Measurements from ENCODE around the gene NACAD.

The NACAD gene

DNA sequence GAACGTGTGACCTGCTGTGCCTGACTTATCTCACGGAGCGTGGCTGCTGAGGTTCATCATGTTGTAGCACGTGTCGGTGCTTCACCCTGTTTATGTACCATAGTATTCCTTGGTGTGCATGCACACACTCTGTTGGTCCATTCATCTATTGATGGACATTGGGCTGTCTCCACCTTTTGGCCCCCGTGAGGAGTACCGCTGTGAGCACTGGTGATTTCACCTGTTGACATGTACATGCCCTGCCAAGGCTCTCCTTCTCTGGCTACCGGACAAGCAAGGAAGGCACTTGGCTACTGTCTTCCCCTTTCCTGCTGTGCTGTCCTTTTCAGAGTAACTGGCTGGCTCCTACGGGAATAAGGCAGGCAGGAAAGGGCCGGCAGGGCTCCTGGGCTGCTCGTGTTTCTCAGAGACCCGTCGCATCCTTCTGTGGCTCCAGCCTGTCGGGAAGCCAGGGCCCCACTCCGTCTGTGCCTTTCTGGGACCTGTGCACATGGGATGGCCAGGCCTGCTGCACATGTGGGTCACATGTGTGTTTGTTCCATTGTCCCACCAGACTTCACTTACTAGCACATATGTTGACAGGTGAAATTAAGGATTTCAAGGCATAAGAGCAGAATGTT is 40.5 kb upstream of the NACAD start:
- no peaks in the 10 kb centered on the region for H3K27me3 ChIP-seq (ENCODE audit: control insufficient read depth, insufficient read depth, low read length, poor library complexity, severe bottlenecking)
- H3K36me3 ChIP-seq (ENCODE audit: control insufficient read depth, insufficient read depth, low read length) = no peaks in the 10 kb centered on the region
- peaks cover 3% of the 10 kb centered on the region for H3K4me1 ChIP-seq (ENCODE audit: control insufficient read depth, insufficient read depth, low read length)
- no peak overlapping the region for H3K27ac ChIP-seq (ENCODE audit: insufficient read depth, low read depth, low read length, poor library complexity, severe bottlenecking)
- WGBS, 2 experiments = 81% methylated on average over 15 of the region's 15 CpGs
- H3K9me3 ChIP-seq (ENCODE audit: control insufficient read depth, low read length) = no peaks in the 10 kb centered on the region
- no peak overlapping the region for H3K4me3 ChIP-seq (ENCODE audit: insufficient read depth, low read depth, low read length)

DNA sequence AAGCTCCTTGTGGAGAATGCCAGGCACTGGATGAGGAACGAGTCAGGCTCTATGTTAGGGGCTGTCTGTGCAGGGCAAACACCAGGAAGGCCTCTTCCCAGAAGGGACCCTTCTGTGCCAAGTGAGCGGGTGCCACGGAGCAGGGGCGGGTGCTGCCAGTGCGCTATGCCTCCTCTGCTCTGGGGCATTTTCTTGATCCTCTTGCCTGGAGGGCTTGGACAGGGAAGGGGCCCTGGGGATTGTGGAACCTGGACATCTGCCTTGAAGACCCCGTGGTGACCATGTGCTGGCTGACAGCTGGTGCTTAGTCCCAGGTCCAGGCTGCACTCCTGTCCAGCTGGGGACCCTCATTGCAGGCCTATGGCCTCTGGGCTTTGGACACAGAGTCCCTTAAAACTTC is 38.2 kb upstream of the NACAD start:
- Histone ChIP-seq H3K27ac (ENCODE audit: insufficient read depth, low read depth, low read length, poor library complexity, severe bottlenecking) (no peak overlapping the region), H3K9me3 (ENCODE audit: control insufficient read depth, low read length) (no peaks in the 10 kb centered on the region), H3K4me3 (ENCODE audit: insufficient read depth, low read depth, low read length) (no peak overlapping the region), H3K27me3 (ENCODE audit: control insufficient read depth, insufficient read depth, low read length, poor library complexity, severe bottlenecking) (no peaks in the 10 kb centered on the region), H3K36me3 (ENCODE audit: control insufficient read depth, insufficient read depth, low read length) (no peaks in the 10 kb centered on the region), H3K4me1 (ENCODE audit: control insufficient read depth, insufficient read depth, low read length) (peaks cover 8% of the 10 kb centered on the region)
- WGBS, 2 experiments = 86 to 87% methylated on average over 6 of the region's 6 CpGs

DNA sequence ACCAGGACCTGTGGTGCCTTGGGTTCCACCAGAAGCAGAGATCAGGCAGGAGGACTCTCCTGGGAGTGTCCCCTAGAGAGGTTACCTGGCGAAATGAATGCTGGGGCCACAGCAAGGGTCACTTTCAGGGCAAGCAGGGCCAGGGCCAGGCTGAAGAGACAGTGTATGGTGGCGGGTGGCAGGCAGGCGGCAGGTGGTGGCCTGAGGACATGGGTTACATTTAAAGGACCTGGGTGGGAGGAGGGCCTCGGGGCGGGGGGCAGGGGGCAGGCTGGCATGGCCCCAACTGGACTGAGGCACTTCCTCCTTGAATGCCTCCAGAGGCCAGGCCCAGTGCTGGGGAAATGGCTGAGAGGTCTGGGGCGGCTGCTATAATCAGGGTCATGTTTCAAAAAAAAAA is 37.4 kb upstream of the NACAD start:
- Histone ChIP-seq H3K27me3 (ENCODE audit: control insufficient read depth, insufficient read depth, low read length, poor library complexity, severe bottlenecking) (no peaks in the 10 kb centered on the region), H3K9me3 (ENCODE audit: control insufficient read depth, low read length) (no peaks in the 10 kb centered on the region), H3K36me3 (ENCODE audit: control insufficient read depth, insufficient read depth, low read length) (no peaks in the 10 kb centered on the region), H3K4me1 (ENCODE audit: control insufficient read depth, insufficient read depth, low read length) (peaks cover 8% of the 10 kb centered on the region), H3K27ac (ENCODE audit: insufficient read depth, low read depth, low read length, poor library complexity, severe bottlenecking) (no peak overlapping the region), H3K4me3 (ENCODE audit: insufficient read depth, low read depth, low read length) (no peak overlapping the region)
- WGBS, 2 experiments = 94 to 95% methylated on average over 6 of the region's 6 CpGs

DNA sequence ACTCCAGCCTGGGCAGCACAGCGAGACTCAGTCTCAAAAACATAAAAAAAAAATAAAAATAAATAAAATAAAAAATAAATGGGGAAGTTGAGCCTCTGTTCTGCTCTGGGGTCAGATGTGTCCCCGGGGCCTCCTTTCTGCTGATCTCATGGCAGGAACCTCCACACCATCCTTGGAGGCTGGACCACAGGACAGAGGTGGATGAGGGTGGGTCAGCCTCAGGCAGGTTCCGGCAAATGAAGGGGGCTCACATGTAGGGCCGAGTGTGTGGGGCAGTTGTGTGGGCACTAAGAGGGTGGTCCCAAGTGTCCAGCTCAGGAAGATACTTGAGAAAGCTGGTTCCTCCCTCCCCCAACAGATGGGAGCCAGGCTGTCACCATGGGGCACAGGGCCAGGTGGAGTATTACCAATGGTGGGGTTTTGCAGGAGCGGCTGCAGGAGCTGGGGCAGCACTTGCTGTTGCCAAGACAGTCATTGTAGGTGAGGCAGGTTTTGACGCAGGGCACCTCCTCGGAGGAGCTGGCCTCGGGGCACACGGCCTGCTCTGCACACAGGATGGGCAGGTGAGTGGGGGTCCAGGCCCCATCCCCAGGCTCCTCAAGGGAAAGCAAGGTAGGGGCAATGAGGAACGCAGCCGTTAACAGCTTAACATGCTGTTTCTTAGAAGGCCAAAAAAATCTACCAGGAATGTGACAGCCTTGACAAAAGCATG is 36.6 kb upstream of the NACAD start:
- WGBS, 2 experiments = 93 to 95% methylated on average over 10 to 11 of the region's 11 CpGs
- no peaks in the 10 kb centered on the region for H3K27me3 ChIP-seq (ENCODE audit: control insufficient read depth, insufficient read depth, low read length, poor library complexity, severe bottlenecking)
- H3K36me3 ChIP-seq (ENCODE audit: control insufficient read depth, insufficient read depth, low read length) = no peaks in the 10 kb centered on the region
- peaks cover 8% of the 10 kb centered on the region for H3K4me1 ChIP-seq (ENCODE audit: control insufficient read depth, insufficient read depth, low read length)
- H3K27ac ChIP-seq (ENCODE audit: insufficient read depth, low read depth, low read length, poor library complexity, severe bottlenecking) = no peak overlapping the region
- no peaks in the 10 kb centered on the region for H3K9me3 ChIP-seq (ENCODE audit: control insufficient read depth, low read length)
- no peak overlapping the region for H3K4me3 ChIP-seq (ENCODE audit: insufficient read depth, low read depth, low read length)

DNA sequence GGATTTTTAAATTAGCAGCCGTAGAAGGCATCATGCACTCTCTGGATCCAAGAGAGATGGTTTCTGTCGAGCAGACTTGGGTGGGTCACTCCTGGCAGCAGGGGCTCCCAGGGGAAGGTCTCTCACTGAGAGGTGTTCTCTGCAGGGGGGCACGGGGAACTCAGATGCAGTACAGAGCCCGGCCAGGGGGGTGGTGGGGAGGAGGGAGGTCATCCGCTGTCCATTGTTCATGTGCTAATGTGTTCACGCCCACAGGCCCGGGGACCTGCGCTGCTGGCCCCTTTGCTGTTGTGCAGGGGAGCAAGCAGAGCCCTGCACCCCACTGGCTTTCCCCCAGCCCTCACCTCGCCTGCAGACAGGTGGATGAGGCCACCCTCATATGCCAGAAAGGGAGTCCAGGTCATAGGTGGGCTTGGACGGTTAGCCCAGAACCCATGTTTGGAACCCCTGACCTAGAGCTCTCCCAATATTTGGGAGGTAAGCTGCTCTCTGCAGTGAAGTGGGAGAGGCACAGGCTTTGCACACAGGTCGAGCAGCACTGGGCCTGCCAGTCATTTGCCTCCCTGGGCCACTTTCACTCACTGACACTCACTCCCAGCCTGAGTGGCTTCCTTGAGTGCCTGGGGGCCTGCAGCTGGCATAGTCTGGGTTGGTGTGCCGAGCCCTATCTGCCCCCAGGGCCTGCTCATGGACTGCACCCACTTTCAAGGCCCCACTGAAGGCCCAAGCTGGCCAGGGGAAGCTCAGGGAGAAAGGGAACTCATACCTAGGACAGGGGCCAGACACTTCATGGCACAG is 35.3 kb upstream of the NACAD start:
- 33 to 35% methylated on average over 12 of the region's 12 CpGs for whole genome bisulfite sequencing, 2 experiments

DNA sequence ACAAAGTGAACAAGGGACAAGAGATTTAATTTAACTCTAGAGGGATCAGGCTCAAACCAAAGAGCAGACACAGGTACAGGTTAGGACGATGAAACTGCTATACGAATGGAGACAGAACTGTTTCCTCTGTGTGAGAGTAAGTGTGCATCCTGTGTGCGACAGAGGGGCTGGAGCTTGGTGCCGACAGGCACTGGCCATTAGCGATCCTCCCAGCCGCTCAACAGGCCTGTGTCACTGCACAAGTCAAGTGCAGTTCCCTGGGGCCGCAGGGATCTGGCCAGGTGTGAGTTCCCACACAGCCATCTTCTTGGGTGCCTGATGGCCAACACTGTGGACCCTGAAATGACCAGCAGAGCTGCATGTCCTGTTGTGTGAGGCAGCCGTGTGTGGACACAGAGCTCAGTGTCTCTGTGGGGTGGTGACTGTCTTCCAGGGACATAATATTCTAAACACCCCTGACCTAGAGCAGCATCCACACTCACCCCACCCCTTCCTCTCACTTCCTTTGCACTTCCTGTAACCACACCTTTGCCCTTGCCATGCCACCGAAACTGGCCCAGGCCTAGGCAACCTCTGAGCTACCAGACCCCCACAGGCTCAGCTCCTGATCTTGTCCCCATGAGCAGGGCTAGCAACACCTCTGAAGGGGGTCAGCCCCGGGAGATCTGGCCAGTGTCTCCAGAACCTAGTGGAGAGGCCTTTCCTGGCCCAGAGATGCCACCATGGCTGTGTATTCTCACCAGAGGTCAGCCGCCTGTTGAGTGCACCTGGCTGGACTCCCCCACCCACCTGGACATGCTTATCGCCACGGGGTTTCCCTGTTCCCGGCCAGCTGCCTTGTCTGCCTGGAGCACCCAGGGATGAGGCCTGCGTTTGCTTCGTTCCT is 34.4 kb upstream of the NACAD start:
- H3K9me3 ChIP-seq (ENCODE audit: control insufficient read depth, low read length) = no peaks in the 10 kb centered on the region
- no peaks in the 10 kb centered on the region for H3K36me3 ChIP-seq (ENCODE audit: control insufficient read depth, insufficient read depth, low read length)
- H3K4me3 ChIP-seq (ENCODE audit: insufficient read depth, low read depth, low read length) = no peak overlapping the region
- 88 to 89% methylated on average over 16 of the region's 16 CpGs for WGBS, 2 experiments
- peaks cover 8% of the 10 kb centered on the region for H3K4me1 ChIP-seq (ENCODE audit: control insufficient read depth, insufficient read depth, low read length)
- H3K27ac ChIP-seq (ENCODE audit: insufficient read depth, low read depth, low read length, poor library complexity, severe bottlenecking) = no peak overlapping the region
- H3K27me3 ChIP-seq (ENCODE audit: control insufficient read depth, insufficient read depth, low read length, poor library complexity, severe bottlenecking) = no peaks in the 10 kb centered on the region

More for the DNA sequence above, 35.3 kb upstream of the NACAD start:
- Histone ChIP-seq H3K4me3 (ENCODE audit: insufficient read depth, low read depth, low read length) (no peak overlapping the region), H3K9me3 (ENCODE audit: control insufficient read depth, low read length) (no peaks in the 10 kb centered on the region), H3K36me3 (ENCODE audit: control insufficient read depth, insufficient read depth, low read length) (no peaks in the 10 kb centered on the region), H3K27ac (ENCODE audit: insufficient read depth, low read depth, low read length, poor library complexity, severe bottlenecking) (no peak overlapping the region), H3K27me3 (ENCODE audit: control insufficient read depth, insufficient read depth, low read length, poor library complexity, severe bottlenecking) (no peaks in the 10 kb centered on the region), H3K4me1 (ENCODE audit: control insufficient read depth, insufficient read depth, low read length) (peaks cover 8% of the 10 kb centered on the region)

DNA sequence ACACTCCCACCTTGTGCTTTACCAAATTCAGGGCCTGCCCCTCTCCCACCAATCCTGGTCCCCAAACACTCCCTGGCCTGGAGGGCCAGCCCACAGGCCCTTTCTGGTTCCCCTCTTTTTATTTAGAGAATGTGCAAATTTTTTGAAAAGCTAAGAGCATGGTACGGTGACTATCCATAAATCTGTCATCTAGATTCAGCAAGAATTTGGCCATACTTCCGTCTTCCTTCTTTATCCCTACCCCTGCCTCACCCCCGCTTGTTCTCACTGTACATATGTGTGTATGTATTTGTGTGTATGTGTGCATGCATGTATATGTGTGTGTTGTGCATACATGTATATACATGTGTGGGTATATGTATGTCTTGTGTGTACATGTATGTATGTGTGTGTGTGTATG is 30.8 kb upstream of the NACAD start:
- Histone ChIP-seq H3K36me3 (ENCODE audit: control insufficient read depth, insufficient read depth, low read length) (no peaks in the 10 kb centered on the region), H3K4me1 (ENCODE audit: control insufficient read depth, insufficient read depth, low read length) (peaks cover 8% of the 10 kb centered on the region), H3K9me3 (ENCODE audit: control insufficient read depth, low read length) (no peaks in the 10 kb centered on the region), H3K4me3 (ENCODE audit: insufficient read depth, low read depth, low read length) (no peak overlapping the region), H3K27ac (ENCODE audit: insufficient read depth, low read depth, low read length, poor library complexity, severe bottlenecking) (no peak overlapping the region), H3K27me3 (ENCODE audit: control insufficient read depth, insufficient read depth, low read length, poor library complexity, severe bottlenecking) (peaks cover 7% of the 10 kb centered on the region)
- WGBS, 2 experiments = 96 to 98% methylated on average over 3 of the region's 3 CpGs

DNA sequence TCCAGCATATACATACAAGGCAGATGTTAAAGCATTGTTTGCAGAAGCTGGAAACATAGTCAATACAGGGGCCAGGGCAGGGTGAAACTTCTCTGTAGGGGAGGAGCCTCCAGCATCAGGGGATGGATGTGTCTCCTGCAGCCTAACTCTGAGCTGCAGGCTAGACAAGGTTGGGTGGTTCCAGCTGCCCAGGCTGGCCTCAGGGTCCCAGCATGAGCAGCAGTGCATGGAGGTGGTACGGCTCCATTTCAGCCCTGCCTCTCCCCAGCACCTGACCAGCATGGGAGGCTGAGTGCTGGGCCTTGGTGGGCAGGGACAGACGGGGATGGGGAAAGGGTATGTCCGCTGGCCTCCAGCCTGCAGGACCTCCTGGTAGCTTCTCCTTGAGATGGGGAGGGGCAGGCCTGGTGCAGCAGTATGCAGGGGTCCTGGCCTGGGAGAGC is 30.1 kb upstream of the NACAD start:
- peaks cover 2% of the 10 kb centered on the region for H3K4me1 ChIP-seq (ENCODE audit: control insufficient read depth, insufficient read depth, low read length)
- no peak overlapping the region for H3K27ac ChIP-seq (ENCODE audit: insufficient read depth, low read depth, low read length, poor library complexity, severe bottlenecking)
- H3K4me3 ChIP-seq (ENCODE audit: insufficient read depth, low read depth, low read length) = no peak overlapping the region
- no peaks in the 10 kb centered on the region for H3K9me3 ChIP-seq (ENCODE audit: control insufficient read depth, low read length)
- H3K27me3 ChIP-seq (ENCODE audit: control insufficient read depth, insufficient read depth, low read length, poor library complexity, severe bottlenecking) = peaks cover 7% of the 10 kb centered on the region
- H3K36me3 ChIP-seq (ENCODE audit: control insufficient read depth, insufficient read depth, low read length) = no peaks in the 10 kb centered on the region
- WGBS, 2 experiments = 74 to 76% methylated on average over 3 of the region's 3 CpGs

DNA sequence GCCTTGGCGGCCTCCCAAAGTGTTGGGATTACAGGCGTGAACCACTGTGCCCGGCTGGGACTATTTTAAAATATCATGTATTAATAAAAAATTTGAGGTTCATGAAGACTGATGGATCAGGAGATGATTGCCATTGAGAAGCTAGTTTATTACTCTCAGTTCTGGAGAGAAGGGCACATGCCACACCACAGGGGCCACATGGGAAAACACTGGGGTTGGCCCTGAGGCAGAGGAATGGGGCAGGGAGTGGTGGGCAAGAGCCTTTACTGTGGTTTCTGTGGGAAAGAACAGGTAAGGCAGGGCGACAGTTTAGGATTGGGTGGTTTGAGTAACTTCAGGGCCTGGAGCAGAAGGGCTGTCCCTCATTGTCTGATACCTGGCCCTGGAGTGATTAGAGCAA is 29.5 kb upstream of the NACAD start:
- H3K27ac ChIP-seq (ENCODE audit: insufficient read depth, low read depth, low read length, poor library complexity, severe bottlenecking) = no peak overlapping the region
- 90 to 92% methylated on average over 4 of the region's 4 CpGs for WGBS, 2 experiments
- H3K4me3 ChIP-seq (ENCODE audit: insufficient read depth, low read depth, low read length) = no peak overlapping the region
- H3K4me1 ChIP-seq (ENCODE audit: control insufficient read depth, insufficient read depth, low read length) = no peaks in the 10 kb centered on the region
- H3K36me3 ChIP-seq (ENCODE audit: control insufficient read depth, insufficient read depth, low read length) = no peaks in the 10 kb centered on the region
- peaks cover 8% of the 10 kb centered on the region for H3K27me3 ChIP-seq (ENCODE audit: control insufficient read depth, insufficient read depth, low read length, poor library complexity, severe bottlenecking)
- H3K9me3 ChIP-seq (ENCODE audit: control insufficient read depth, low read length) = no peaks in the 10 kb centered on the region

All from ectodermal cell (in vitro differentiated cells).